HepG2 (cell line): Measurements from ENCODE around the gene GRIN2D. TPM values are rescaled to one million over a fixed set of nuclear protein-coding genes. Genes with fewer than 3 reads are reported as not detected.

Experiments used
- ETS1 ChIP-seq: sonication (generic); formaldehyde crosslinking; IDR thresholded peaks from 2 replicates; pipeline ENCODE4 v1.4.0; 2020; ENCODE audit warnings: missing genetic modification reagents
- FOXM1 ChIP-seq: sonication (generic); formaldehyde crosslinking; IDR thresholded peaks from 2 replicates; pipeline ENCODE4 v1.5.0; 2020; ENCODE audit warnings: missing genetic modification reagents
- FOXP4 ChIP-seq: sonication (generic); formaldehyde crosslinking; IDR thresholded peaks from 2 replicates; pipeline ENCODE4 v1.4.0; 2020; ENCODE audit warnings: missing genetic modification reagents
- NR1H2 ChIP-seq: sonication (generic); formaldehyde crosslinking; IDR thresholded peaks from 2 replicates; pipeline ENCODE4 v1.8.1; 2022; ENCODE audit warnings: low read depth, missing genetic modification reagents, borderline replicate concordance
- PCBP1 ChIP-seq: fragments of 200-400 bp; formaldehyde crosslinking; IDR thresholded peaks from 2 replicates; pipeline ENCODE4 v1.6.1; 2017; ENCODE audit warnings: mild to moderate bottlenecking, low read depth, low read length, borderline replicate concordance
- SNAPC5 ChIP-seq: sonication (generic); formaldehyde crosslinking; IDR thresholded peaks from 2 replicates; pipeline ENCODE4 v1.8.1; 2023; ENCODE audit warnings: mild to moderate bottlenecking, missing genetic modification reagents, borderline replicate concordance
- ZBTB26 ChIP-seq: IDR thresholded peaks from 2 replicates; pipeline ENCODE4 v1.6.1; 2016; ENCODE audit warnings: missing compliant biosample characterization, missing genetic modification reagents, borderline replicate concordance
- ZNF230 ChIP-seq: sonication (generic); formaldehyde crosslinking; IDR thresholded peaks from 2 replicates; pipeline ENCODE4 v1.4.0; 2020; ENCODE audit warnings: mild to moderate bottlenecking, missing genetic modification reagents
- ZNF432 ChIP-seq: sonication (generic); formaldehyde crosslinking; IDR thresholded peaks from 2 replicates; pipeline ENCODE4 v1.5.0; 2020; ENCODE audit warnings: missing genetic modification reagents, mild to moderate bottlenecking, borderline replicate concordance
- ZNF570 ChIP-seq: sonication (generic); formaldehyde crosslinking; IDR thresholded peaks from 2 replicates; pipeline ENCODE4 v1.4.0; 2020; ENCODE audit warnings: mild to moderate bottlenecking, missing genetic modification reagents, borderline replicate concordance
- ZNF687 ChIP-seq: sonication (generic); formaldehyde crosslinking; IDR thresholded peaks from 2 replicates; pipeline ENCODE4 v1.5.1; 2020; ENCODE audit warnings: mild to moderate bottlenecking, missing genetic modification reagents, moderate library complexity
- ZNF850 ChIP-seq: sonication (generic); formaldehyde crosslinking; conservative IDR thresholded peaks from 2 replicates; pipeline ENCODE4 v1.9.0; 2021; ENCODE audit warnings: mild to moderate bottlenecking, missing genetic modification reagents
- polyA plus RNA-seq, 8 experiments: library from polyadenylated mRNA; depleted of rRNA in 3 of 8; stranded (reverse) in 7 of 8; unstranded in 1 of 8; fragments of >200 nt; fragmentation: Illumina TruSeq in 4 of 8; extraction: Trizol in 4 of 8; gene quantifications; 2 replicates each; pipeline versions ENCODE4 v1.2.1 to v1.2.3, GENCODE V29; 2011 to 2016; ENCODE audit warnings: low read depth in 4 of 8, missing spikeins in 1 of 8, mixed read lengths in 1 of 8; ENCODE audit not compliant: insufficient read depth in 1 of 8
- total RNA-seq, 5 experiments: library from RNA; depleted of rRNA; stranded (reverse); fragments of >200 nt; fragmentation: Illumina TruSeq; extraction: Trizol; gene quantifications; 2 replicates each; pipeline ENCODE4 v1.2.3, GENCODE V29; 2016; ENCODE audit warnings: low read depth in 1 of 5
- TF ChIP-seq, protein P1 (sequence below): sonication (generic); formaldehyde crosslinking; IDR thresholded peaks from 2 replicates; pipeline ENCODE4 v1.4.0; 2020; ENCODE audit warnings: missing genetic modification reagents, mild to moderate bottlenecking, borderline replicate concordance
- TF ChIP-seq, protein P2 (sequence below): sonication (generic); formaldehyde crosslinking; IDR thresholded peaks from 2 replicates; pipeline ENCODE4 v1.4.0; 2020; ENCODE audit warnings: missing genetic modification reagents; ENCODE audit errors: not compliant biosample characterization

The GRIN2D gene
- total and polyA plus RNA-seq, 2 of the 13 experiments (the other 11 are each of a cell fraction or from before 2014, with no cell fraction given): 0.02 to 0.13 TPM

DNA sequence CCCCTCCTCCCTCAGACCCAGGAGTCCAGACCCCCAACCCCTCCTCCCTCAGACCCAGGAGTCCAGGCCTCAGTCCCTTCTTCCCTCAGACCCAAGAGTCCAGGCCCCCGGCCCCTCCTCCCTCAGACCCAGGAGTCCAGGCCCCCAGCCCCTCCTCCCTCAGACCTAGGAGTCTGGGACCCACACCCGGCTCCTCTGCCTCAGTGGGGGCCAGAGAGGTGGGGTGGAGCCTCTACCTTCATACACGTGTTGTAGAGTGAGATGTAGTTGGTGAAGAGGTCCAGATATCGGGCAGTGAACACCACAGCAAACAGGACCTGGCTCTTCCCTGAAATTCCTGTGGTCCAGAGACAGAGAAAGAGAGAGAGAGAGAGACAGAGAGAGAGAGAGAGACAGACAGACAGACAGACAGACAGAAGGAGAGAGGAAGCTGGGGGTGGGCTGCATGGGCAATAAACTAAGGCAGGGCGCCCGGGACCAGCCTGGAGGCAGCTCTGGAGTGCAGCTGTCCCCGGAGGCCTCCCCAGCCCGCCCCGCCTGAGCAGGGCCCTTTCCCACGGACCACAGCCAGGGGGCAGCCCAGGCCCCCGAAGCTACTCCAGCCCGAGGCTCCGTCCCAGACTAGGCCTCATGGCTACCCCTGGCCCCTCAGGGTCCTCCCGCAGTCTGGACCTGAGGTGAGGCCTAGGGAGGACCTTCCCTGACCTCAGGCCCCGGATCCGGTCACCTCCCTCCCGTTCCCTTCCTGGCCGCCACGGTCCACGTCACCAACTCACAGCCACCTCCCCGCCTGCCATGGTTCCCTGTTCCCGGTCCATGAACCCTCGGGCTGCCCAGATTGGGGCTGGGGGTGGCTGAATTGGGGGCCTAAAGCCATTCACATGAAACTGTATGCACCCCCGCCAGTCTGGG is 3.0 kb upstream of the GRIN2D start (continued):
- TF ChIP-seq ZBTB26: peak; percentile 41; the same call in 1 of the 2 replicates
- TF ChIP-seq ZNF570 (CRISPR knock-in tag): peak; percentile 60; the same call in 1 of the 2 replicates
- TF ChIP-seq SNAPC5 (CRISPR knock-in tag): no peak
- TF ChIP-seq ZNF432 (CRISPR knock-in tag): no peak
- no peak for TF ChIP-seq ZNF850 (CRISPR knock-in tag)
- 0 out of 2 replicates have a peak, but pooled peaks have one; percentile 71 for TF ChIP-seq ETS1 (CRISPR knock-in tag)
- TF ChIP-seq ZNF687: peak; percentile 86
- TF ChIP-seq FOXP4 (CRISPR knock-in tag): no peak
- TF ChIP-seq PCBP1: 0 out of 2 replicates have a peak, but pooled peaks have one; percentile 43
- no peak; the same call in 1 of the 2 replicates for TF ChIP-seq NR1H2 (CRISPR knock-in tag)
- TF ChIP-seq, protein P1, sequence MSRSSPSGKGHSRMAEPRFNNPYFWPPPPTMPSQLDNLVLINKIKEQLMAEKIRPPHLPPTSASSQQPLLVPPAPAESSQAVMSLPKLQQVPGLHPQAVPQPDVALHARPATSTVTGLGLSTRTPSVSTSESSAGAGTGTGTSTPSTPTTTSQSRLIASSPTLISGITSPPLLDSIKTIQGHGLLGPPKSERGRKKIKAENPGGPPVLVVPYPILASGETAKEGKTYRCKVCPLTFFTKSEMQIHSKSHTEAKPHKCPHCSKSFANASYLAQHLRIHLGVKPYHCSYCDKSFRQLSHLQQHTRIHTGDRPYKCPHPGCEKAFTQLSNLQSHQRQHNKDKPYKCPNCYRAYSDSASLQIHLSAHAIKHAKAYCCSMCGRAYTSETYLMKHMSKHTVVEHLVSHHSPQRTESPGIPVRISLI (CRISPR knock-in tag): peak; percentile 42; the same call in 1 of the 2 replicates
- TF ChIP-seq, protein P2, sequence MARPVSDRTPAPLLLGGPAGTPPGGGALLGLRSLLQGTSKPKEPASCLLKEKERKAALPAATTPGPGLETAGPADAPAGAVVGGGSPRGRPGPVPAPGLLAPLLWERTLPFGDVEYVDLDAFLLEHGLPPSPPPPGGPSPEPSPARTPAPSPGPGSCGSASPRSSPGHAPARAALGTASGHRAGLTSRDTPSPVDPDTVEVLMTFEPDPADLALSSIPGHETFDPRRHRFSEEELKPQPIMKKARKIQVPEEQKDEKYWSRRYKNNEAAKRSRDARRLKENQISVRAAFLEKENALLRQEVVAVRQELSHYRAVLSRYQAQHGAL (CRISPR knock-in tag): peak; percentile 53
- TF ChIP-seq ZNF230 (CRISPR knock-in tag): no peak; the same call in 1 of the 2 replicates
- no peak for TF ChIP-seq FOXM1 (CRISPR knock-in tag)
